Adrenal gland (tissue), 12 donors: ENCODE data around the gene PLBD2. TPM values are rescaled to one million over a fixed set of nuclear protein-coding genes. Genes with fewer than 3 reads are reported as not detected.
"Not testable (repeated sequence)": the region's sequence is repeated elsewhere in the genome, so short reads cannot be mapped to it uniquely, and the experiment has no call there.

ENCODE experiments used
- DNase-seq, 7 donors: peaks; one replicate each; pipeline ENCODE4 v3.0.0-alpha.2; 2019 to 2020
- H3K27ac ChIP-seq, 5 donors: fragments of 200-600 bp; sonication (generic) in 4 of 5; 1 replicate in 3 of 5; 2 replicates in 2 of 5; pipeline versions ENCODE4 v1.5.1 to v1.8.0; 2016 to 2020; ENCODE audit warnings: mild to moderate bottlenecking in 1 of 5
- H3K27me3 ChIP-seq: fragments of 200-600 bp; 2 replicates; pipeline ENCODE4 v1.8.0; 2021
- H3K36me3 ChIP-seq, 2 donors: fragments of 200-600 bp; replicated peaks in 1 of 2; 1 replicate in 1 of 2; 2 replicates in 1 of 2; pipeline versions ENCODE4 v1.5.1 to v1.8.0; 2018 to 2022
- H3K4me1 ChIP-seq, 2 donors: fragments of 200-600 bp; replicated peaks in 1 of 2; 1 replicate in 1 of 2; 2 replicates in 1 of 2; pipeline versions ENCODE4 v1.5.1 to v1.8.0; 2018 to 2021
- H3K4me3 ChIP-seq, 4 donors: fragments of 200-600 bp; sonication (generic) in 3 of 4; one replicate each; pipeline ENCODE4 v1.5.1; 2016 to 2018
- H3K9me3 ChIP-seq, 3 donors: fragments of 200-600 bp; sonication (generic) in 1 of 3; replicated peaks in 1 of 3; 1 replicate in 2 of 3; 2 replicates in 1 of 3; pipeline versions ENCODE4 v1.5.1 to v1.8.0; 2016 to 2021
- CTCF ChIP-seq, 6 experiments: fragments of 450-650 bp in 4 of 6; fragments of 200-600 bp in 2 of 6; sonication (generic) in 1 of 6; IDR thresholded peaks; 1 replicate in 5 of 6; 2 replicates in 1 of 6; pipeline versions ENCODE4 v1.5.1 to v1.8.0; 2016 to 2021; ENCODE audit warnings: antibody characterized with exemption in 6 of 6, mild to moderate bottlenecking in 2 of 6, moderate library complexity in 1 of 6
- POLR2A ChIP-seq, 2 donors: fragments of 450-650 bp; IDR thresholded peaks; one replicate each; pipeline ENCODE4 v1.6.1; 2017; ENCODE audit warnings: antibody characterized with exemption in 2 of 2, mild to moderate bottlenecking in 2 of 2, moderate library complexity in 1 of 2
- WGBS, 4 donors: extraction: QIAGEN DNeasy Blood & Tissue Kit in 2 of 4; methylation state at CpG; one replicate each; pipeline versions ENCODE4 v1.1.5 to v1.1.7; 2013 to 2017; 5-methylcytosine and 5-hydroxymethylcytosine counted together
- intact Hi-C, 2 donors: fragments of 100-400 bp; cut with DNase I; formaldehyde crosslinking; loops; one replicate each; pipeline versions ENCODE4 v1.14.1 to v1.15.0; 2022 to 2023
- polyA plus RNA-seq, 3 donors: library from polyadenylated mRNA; stranded (reverse); fragments of 200-250 nt in 2 of 3; fragments of 350-450 nt in 1 of 3; fragmentation: Illumina TruSeq in 1 of 3; extraction: RNeasy Lipid Tissue Mini Kit (QIAGEN cat#74804) in 1 of 3; gene quantifications; one replicate each; pipeline ENCODE4 v1.2.3, GENCODE V29; 2013 to 2014
- total RNA-seq, 9 donors: library from RNA; depleted of rRNA in 4 of 9; stranded (reverse); fragments of >200 nt in 4 of 9; fragments of 120-200 nt in 1 of 9; fragmentation: NEBNext Ultra II Directional in 1 of 9; extraction: Animal tissue kit (Norgen Biotek cat#: 25700) in 1 of 9; gene quantifications; one replicate each; pipeline versions ENCODE4 v1.1.0 to v1.2.4, GENCODE V29; 2013 to 2023
- donor health status: healthy with polysubstance abuse.
- donor health status: Bipolar disorder and iron deficiency.
- donor health status: DM: yes; HTN: yes; CAD: no.
- donor health status: DM: no; HTN: no; CAD: no.
- donor health status: DM: no; HTN: no; CAD: no.
- donor health status: DM: yes; HTN: yes; CAD: no.

Gene PLBD2
- total and polyA plus RNA-seq, 12 donors = 66.7 to 467 (median 305) TPM

- intact Hi-C loops = no loop called here
- no peak for TF ChIP-seq POLR2A (IDR thresholded peaks at IDR 0.05)
- no peak for TF ChIP-seq CTCF (IDR thresholded peaks at IDR 0.05)
- no peak for DNase-seq
- Histone ChIP-seq H3K27me3 (no peaks in the 10 kb centered on the region), H3K36me3 (no peaks in the 10 kb centered on the region), H3K9me3 (no peaks in the 10 kb centered on the region), H3K4me3 (no peak overlapping the region), H3K4me1 (peaks cover 19 to 24% of the 10 kb centered on the region in 2 donors), H3K27ac (no peak overlapping the region)
Observed at GRCh38 chr12:113351089-113351488, 7.3 kb upstream of the PLBD2 start.

- DNase-seq, H3K9me3 ChIP-seq, H3K4me3 ChIP-seq, H3K27me3 ChIP-seq, intact Hi-C loops, H3K36me3 ChIP-seq: not testable (repeated sequence)
- H3K27ac ChIP-seq = peak overlapping the region in 1 of 5 donors; percentile 93
- WGBS, 4 donors = 61 to 68% (median 67%) methylated on average over 7 of the region's 7 CpGs
- H3K4me1 ChIP-seq = peaks cover 25 to 32% of the 10 kb centered on the region in 2 donors
Observed at GRCh38 chr12:113354192-113354591, 4.2 kb upstream of the PLBD2 start.

GRCh38 chr12:113359133-113359938 is 949 bp downstream of the PLBD2 start:
- H3K27me3 ChIP-seq = no peaks in the 10 kb centered on the region
- H3K36me3 ChIP-seq = peaks cover 0 to 5% of the 10 kb centered on the region in 2 donors
- no peaks in the 10 kb centered on the region for H3K9me3 ChIP-seq
- TF ChIP-seq CTCF (IDR thresholded peaks at IDR 0.05) (no peak), POLR2A (IDR thresholded peaks at IDR 0.05) (no peak)
- H3K4me3 ChIP-seq = peak overlapping the region; percentile 12 to 97 (median 88)
- H3K4me1 ChIP-seq = peaks cover 56 to 71% of the 10 kb centered on the region in 2 donors
- peak; percentile 71 to 87 (median 81) for DNase-seq
- intact Hi-C loops = no loop called here
- peak overlapping the region; percentile 47 to 98 (median 95) for H3K27ac ChIP-seq
- 12 to 19% (median 18%) methylated on average over 7 to 11 of the region's 11 CpGs for WGBS, 4 donors

- Histone ChIP-seq H3K4me3 (peak overlapping the region in 2 of 4 donors; percentile 86 to 97), H3K27me3 (no peaks in the 10 kb centered on the region), H3K27ac (peak overlapping the region; percentile 59 to 98 (median 95)), H3K36me3 (peaks cover 0 to 5% of the 10 kb centered on the region in 2 donors), H3K9me3 (no peaks in the 10 kb centered on the region), H3K4me1 (peaks cover 52 to 71% of the 10 kb centered on the region in 2 donors)
- intact Hi-C loops = no loop called here
- TF ChIP-seq POLR2A (IDR thresholded peaks at IDR 0.05) (peak in 1 of 2 donors; percentile 58), CTCF (IDR thresholded peaks at IDR 0.05) (peak in 1 of 6 experiments; percentile 5)
- peak; percentile 73 to 90 (median 84) for DNase-seq
- 33 to 42% (median 38%) methylated on average over 4 to 9 of the region's 9 CpGs for WGBS, 4 donors
Observed at GRCh38 chr12:113359939-113360748, 1.8 kb downstream of the PLBD2 start.
